Left kidney (tissue), 2 donors: Measurements from ENCODE around the gene NNT. TPM values are rescaled to one million over a fixed set of nuclear protein-coding genes. Genes with fewer than 3 reads are reported as not detected.
"Not testable (repeated sequence)": the region's sequence is repeated elsewhere in the genome, so short reads cannot be mapped to it uniquely, and the experiment has no call there.

Source experiments
- DNase-seq: peaks from one replicate; pipeline ENCODE4 v3.0.0-alpha.2; 2013
- polyA plus RNA-seq: library from polyadenylated mRNA; unstranded; fragments of 120-200 nt; gene quantifications from one replicate; pipeline ENCODE4 v1.2.1, GENCODE V29; 2013; ENCODE audit not compliant: insufficient read length

NNT gene
- polyA plus RNA-seq, 1 donor: 119 TPM

GRCh38 chr5:43582082-43583005 is 20.6 kb upstream of the NNT start:
- no peak for DNase-seq

DNA sequence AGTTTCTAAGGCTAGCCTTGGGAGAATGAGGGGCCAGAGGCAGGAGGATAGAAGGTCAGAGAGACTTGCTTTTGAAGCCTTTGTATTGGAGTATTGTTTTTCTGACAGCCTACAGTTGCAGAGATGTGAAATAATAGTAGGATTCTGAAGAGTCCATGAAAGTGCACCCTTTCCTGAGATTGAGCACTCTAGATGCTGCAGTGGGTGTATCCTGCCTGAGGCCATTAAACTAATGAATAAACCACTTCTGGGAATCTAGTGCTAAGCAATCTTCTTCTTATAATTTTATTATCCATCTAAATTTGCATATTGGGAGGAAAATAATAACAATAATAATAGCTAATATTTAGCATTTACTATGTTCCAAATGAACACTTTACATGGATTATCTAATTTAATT is 19.3 kb upstream of the NNT start:
- DNase-seq: no peak

DNA sequence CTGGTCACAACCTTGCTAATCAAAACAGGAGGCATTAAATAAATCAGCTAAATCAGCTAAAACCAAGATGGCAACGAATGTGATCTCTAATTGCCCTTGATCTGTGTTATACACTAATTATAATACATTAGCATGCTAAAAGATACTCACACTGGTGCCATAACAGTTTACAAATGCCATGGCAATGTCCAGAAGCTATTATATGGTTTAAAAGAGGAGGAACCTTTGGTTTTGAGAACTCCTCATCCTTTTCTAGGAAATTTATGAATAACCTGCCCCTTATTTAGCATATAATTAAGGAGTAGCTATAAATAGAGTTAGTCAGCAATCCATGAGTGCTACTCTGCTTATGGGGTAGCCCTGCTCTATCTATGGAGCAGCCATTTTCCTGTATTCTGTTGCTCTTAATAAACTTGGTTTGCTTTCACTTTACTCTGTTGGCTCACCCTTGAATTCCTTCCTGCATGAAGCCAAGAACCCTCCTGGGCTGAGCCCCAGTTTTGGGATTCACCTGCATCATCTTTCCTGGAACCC is 18.7 kb upstream of the NNT start:
- DNase-seq: no peak

DNA sequence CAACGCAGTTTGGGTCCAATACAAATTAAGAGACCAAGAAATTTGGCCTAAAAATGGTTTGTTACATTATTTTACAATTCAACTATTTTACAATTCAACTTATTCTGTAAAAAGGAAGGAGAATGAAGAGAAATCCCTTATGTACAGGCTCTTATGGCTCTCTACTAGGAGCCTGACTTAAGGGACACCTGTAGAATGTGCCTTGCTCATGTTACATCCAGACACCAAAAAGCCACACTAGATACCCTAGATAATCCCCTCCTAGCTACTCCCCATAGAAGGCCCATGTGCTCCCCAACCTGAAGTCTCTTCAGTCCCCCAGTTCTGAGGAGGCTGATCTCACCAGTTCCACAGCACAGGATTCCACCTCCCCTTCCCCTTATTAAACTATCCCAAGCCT is 14.1 kb upstream of the NNT start:
- DNase-seq: no peak

DNA sequence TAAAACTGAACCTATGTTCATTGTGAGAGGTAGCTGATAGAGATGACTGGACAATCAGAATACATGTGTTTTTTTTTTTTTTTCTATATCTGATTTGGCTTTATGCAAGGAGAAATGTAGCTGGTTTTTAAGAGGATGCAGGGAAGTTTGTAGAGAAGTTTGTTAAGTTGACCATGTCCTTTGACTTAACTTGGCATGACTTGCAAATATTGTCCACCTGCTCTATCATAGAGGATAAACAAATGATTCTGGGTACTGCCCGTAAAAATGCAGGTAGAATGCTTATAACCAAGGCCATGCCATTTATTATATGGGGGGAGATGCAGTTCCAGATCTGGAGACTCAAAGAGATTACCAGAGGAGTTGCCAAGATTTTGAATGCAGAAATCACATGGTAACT is 13.7 kb upstream of the NNT start:
- DNase-seq: no peak

DNA sequence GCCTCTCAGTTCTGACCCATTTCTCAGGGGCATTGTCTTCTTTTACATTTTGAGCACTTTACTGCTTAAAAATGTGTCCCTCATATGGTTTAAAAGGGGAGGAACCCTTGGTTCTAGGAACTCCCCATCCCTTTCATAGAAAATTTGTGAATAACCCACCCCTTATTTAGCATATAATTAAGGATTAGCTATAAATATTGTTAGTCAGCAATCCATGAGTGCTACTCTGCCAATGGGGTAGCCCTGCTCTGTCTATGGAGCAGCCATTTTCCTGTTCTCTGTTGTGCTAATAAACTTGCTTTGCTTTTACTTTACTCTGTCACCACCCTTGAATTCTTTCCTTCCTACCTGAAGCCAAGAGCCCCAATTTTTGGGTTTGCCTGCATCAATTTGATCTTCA is 12.3 kb upstream of the NNT start:
- no peak for DNase-seq

DNA sequence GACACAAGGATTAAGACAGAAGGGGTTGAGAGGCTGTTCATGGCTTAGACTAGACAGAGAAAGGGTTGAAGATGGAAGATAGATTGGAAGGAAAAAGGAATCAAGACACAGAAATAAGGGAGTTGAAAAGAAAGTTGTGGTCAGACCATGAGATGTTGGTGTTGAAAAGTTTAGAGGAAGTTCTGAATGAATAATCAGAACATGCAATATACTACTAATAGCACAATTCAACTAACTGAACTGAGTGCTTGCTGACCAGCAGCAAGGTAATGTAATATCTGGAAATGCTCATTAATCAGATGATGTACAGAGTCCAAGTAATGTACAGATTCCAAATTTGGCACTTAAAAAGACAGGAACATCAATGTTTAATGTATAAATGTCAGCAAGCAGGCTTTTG is 10.6 kb upstream of the NNT start:
- no peak for DNase-seq

- DNase-seq: not testable (repeated sequence)
These were observed 4.1 kb upstream of the NNT start for GRCh38 chr5:43598927-43599326.

GRCh38 chr5:43601454-43602260 is 1.3 kb upstream of the NNT start:
- no peak for DNase-seq

- DNase-seq: peak; percentile 54
These were observed 601 bp downstream of the NNT start for GRCh38 chr5:43603344-43604217.

- DNase-seq: no peak
These were observed 1.7 kb downstream of the NNT start for GRCh38 chr5:43604699-43605098.

- DNase-seq: no peak
These were observed 3.4 kb downstream of the NNT start for GRCh38 chr5:43606351-43606750.

GRCh38 chr5:43608406-43608805 is 5.4 kb downstream of the NNT start:
- no peak for DNase-seq

- no peak for DNase-seq
These were observed 6.8 kb downstream of the NNT start for GRCh38 chr5:43609752-43610151.

- DNase-seq: no peak
These were observed 10.4 kb downstream of the NNT start for GRCh38 chr5:43613370-43613769.

GRCh38 chr5:43615445-43616184 is 12.6 kb downstream of the NNT start:
- DNase-seq: no peak

DNA sequence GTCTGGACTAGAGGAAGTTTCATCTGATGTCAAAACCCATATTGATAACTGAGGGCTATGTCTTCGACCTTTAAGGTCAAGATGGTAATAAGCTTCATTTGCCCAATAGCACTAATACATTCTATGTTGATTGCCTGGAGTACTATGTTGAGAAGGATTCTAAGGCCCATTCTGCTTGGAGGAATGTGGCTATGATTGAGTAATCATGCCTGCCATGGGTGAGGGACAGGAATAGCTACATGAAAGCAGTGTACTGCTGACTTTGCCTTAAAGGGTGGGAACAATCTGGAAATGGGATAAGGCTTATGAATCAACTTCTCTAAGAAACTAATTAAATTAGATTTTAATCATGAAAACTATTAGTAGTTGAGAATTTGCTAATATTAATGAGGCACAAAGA is 13.6 kb downstream of the NNT start:
- no peak for DNase-seq

DNA sequence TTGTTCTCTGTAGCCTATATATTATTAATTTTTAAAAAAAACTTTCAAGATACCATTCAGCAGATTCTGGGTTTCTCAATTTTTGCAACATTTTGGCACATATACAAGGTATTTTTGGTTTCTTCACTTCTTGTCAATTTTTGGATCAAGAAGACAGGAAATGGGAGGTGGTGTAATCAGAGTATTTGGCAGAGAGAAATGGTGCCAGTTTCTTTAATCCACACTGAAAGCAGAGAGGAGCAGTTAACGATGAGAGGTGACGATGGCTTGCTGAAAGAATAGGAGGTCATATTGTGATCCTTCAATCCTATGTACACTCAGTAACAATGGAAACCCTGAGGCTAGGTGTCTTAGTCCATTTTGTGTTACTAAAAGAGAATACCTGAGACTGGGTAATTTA is 16.4 kb downstream of the NNT start:
- DNase-seq: no peak

DNA sequence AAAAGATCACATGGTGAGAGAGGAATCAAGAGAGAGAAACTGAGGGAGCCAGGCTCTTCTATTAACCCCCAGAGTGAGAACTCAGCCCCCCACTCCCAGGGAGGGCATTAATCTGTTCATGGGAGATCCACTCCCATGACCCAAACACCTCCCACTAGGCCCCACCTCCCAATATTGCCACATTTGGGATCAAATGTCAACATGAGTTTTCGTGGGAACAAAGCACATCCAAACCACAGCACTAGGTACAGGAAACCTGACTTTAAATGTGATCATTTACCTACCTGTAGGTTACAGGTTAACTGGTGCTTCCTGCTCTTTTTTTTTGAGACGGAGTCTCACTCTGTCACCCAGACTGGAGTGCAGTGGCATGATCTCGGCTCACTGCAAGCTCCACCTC is 16.9 kb downstream of the NNT start:
- no peak for DNase-seq

DNA sequence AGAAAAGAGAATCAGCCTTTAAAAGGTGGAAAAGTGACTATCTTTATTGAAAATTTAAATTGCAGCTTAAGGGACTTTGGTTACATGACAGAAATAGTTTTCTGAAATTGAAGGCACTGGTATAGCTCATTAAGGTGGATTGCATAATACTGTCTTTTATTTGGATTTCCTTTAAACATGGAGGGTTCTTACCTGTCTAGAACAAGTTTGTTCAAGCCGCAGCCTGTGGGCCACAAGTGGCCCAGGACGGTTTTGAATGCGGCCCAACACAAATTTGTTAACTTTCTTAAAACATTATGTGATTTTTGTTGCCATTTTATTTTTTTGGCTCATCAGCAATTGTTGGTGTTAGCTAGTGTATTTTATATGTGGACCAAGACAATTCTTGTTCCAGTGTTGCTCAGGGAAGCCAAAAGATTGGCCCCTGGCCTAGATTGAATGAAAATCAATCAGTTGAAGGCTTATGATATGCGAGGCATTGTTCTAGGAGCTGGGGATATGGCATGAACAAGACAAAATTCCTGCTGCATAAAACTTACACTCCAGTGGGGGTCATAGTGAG is 18.0 kb downstream of the NNT start:
- DNase-seq: no peak

GRCh38 chr5:43622074-43622473 is 19.1 kb downstream of the NNT start:
- no peak for DNase-seq
